Astrocyte of the spinal cord (primary cell): Measurements from ENCODE around the gene SNTG2.
"Not testable (repeated sequence)": the region's sequence is repeated elsewhere in the genome, so short reads cannot be mapped to it uniquely, and the experiment has no call there.

Experiments
- DNase-seq: peaks from one replicate; pipeline ENCODE4 v3.0.0; 2011; ENCODE audit warnings: low read depth, low spot score
- H3K4me3 ChIP-seq: 2 replicates; pipeline ENCODE4 v1.5.1; 2011; ENCODE audit warnings: low read depth, mild to moderate bottlenecking, low read length, moderate library complexity
- CTCF ChIP-seq: IDR thresholded peaks from 2 replicates; pipeline ENCODE4 v1.5.1; 2012; ENCODE audit warnings: low read depth, mild to moderate bottlenecking, low read length, inconsistent platforms
- in situ Hi-C: cut with HindIII; loops from 2 replicates; pipeline ENCODE4 v1.10.0; 2017; ENCODE audit warnings: low sequenced_read_pairs

Gene SNTG2

GRCh38 chr2:1082456-1083205 is 132.0 kb downstream of the SNTG2 start:
- DNase-seq: no peak
- no peak overlapping the region for H3K4me3 ChIP-seq
- no peak for TF ChIP-seq CTCF
- in situ Hi-C loops: no loop called here

- TF ChIP-seq CTCF: no peak
- H3K4me3 ChIP-seq: no peak overlapping the region
- no peak for DNase-seq
- in situ Hi-C loops: no loop called here
Measured at GRCh38 chr2:1088192-1088860, 137.7 kb downstream of the SNTG2 start.

GRCh38 chr2:1088940-1089339 is 138.3 kb downstream of the SNTG2 start:
- DNase-seq: no peak
- H3K4me3 ChIP-seq: no peak overlapping the region
- TF ChIP-seq CTCF: no peak
- in situ Hi-C loops: no loop called here

- no peak for TF ChIP-seq CTCF
- in situ Hi-C loops: no loop called here
- no peak overlapping the region for H3K4me3 ChIP-seq
- DNase-seq: no peak
Measured at GRCh38 chr2:1091895-1092585, 141.4 kb downstream of the SNTG2 start.

- in situ Hi-C loops, H3K4me3 ChIP-seq, DNase-seq: not testable (repeated sequence)
Measured at GRCh38 chr2:1093668-1094067, 143.0 kb downstream of the SNTG2 start.

GRCh38 chr2:1097101-1097500 is 146.5 kb downstream of the SNTG2 start:
- DNase-seq: no peak
- in situ Hi-C loops: no loop called here
- H3K4me3 ChIP-seq: no peak overlapping the region
- no peak for TF ChIP-seq CTCF

GRCh38 chr2:1099418-1099817 is 148.8 kb downstream of the SNTG2 start:
- in situ Hi-C loops: no loop called here
- no peak for TF ChIP-seq CTCF
- no peak for DNase-seq
- H3K4me3 ChIP-seq: no peak overlapping the region
